K562 (cell line): ENCODE results near the gene CHCT1. TPM values are rescaled to one million over a fixed set of nuclear protein-coding genes. Genes with fewer than 3 reads are reported as not detected.

ENCODE experiments used
- CREB1 ChIP-seq, 2 experiments: sonication (generic) in 1 of 2; formaldehyde crosslinking in 1 of 2; IDR thresholded peaks; 2 replicates each; pipeline versions ENCODE4 v1.6.1 to v1.8.0; 2012 to 2022; ENCODE audit warnings: inconsistent platforms in 1 of 2, mild to moderate bottlenecking in 1 of 2, missing genetic modification reagents in 1 of 2, moderate library complexity in 1 of 2
- ETV1 ChIP-seq: fragments of 450-650 bp; conservative IDR thresholded peaks from 2 replicates; pipeline ENCODE4 v1.6.1; 2016; ENCODE audit warnings: missing genetic modification characterization, control low read depth, low read depth, missing compliant biosample characterization
- FOXP4 ChIP-seq: sonication (generic); formaldehyde crosslinking; IDR thresholded peaks from 2 replicates; pipeline ENCODE4 v1.8.0; 2022; ENCODE audit warnings: mild to moderate bottlenecking, missing genetic modification reagents, borderline replicate concordance
- GTF2E2 ChIP-seq: fragments of 200-800 bp; sonication (Bioruptor generic); IDR thresholded peaks from 2 replicates; pipeline ENCODE4 v1.6.1; 2016; ENCODE audit warnings: missing genetic modification characterization, missing compliant biosample characterization
- KAT2B ChIP-seq: IDR thresholded peaks from one replicate; pipeline ENCODE4 v1.6.1; 2012; ENCODE audit warnings: low read depth, mild to moderate bottlenecking, control low read depth, inconsistent platforms, low read length, moderate library complexity
- MCM7 ChIP-seq, 2 experiments: fragments of 450-650 bp; IDR thresholded peaks; 2 replicates each; pipeline ENCODE4 v1.6.1; 2016 to 2018
- PHTF2 ChIP-seq: fragments of 250-450 bp; sonication (Bioruptor Pico); IDR thresholded peaks from 2 replicates; pipeline ENCODE4 v1.5.0; 2021; ENCODE audit warnings: mild to moderate bottlenecking
- POLR2B ChIP-seq: fragments of 450-650 bp; IDR thresholded peaks from 2 replicates; pipeline ENCODE4 v1.6.1; 2018; ENCODE audit warnings: low read depth; ENCODE audit not compliant: partially characterized antibody
- RUNX1 ChIP-seq: sonication (generic); IDR thresholded peaks from 2 replicates; pipeline ENCODE4 v1.6.1; 2016; ENCODE audit warnings: antibody characterized with exemption, low read depth
- SMAD4 ChIP-seq: fragments of 250-450 bp; sonication (Bioruptor Pico); conservative IDR thresholded peaks from 2 replicates; pipeline ENCODE4 v1.8.0; 2021; ENCODE audit warnings: inconsistent platforms, mild to moderate bottlenecking, moderate library complexity
- SREBF2 ChIP-seq: sonication (generic); formaldehyde crosslinking; IDR thresholded peaks from 2 replicates; pipeline ENCODE4 v1.4.0; 2020; ENCODE audit warnings: mild to moderate bottlenecking, missing genetic modification reagents
- VEZF1 ChIP-seq: fragments of 200-800 bp; sonication (Bioruptor generic); IDR thresholded peaks from 2 replicates; pipeline ENCODE4 v1.6.1; 2017; ENCODE audit warnings: missing genetic modification characterization, missing compliant biosample characterization
- ZNF232 ChIP-seq: sonication (generic); formaldehyde crosslinking; IDR thresholded peaks from 2 replicates; pipeline ENCODE4 v1.8.0; 2022; ENCODE audit warnings: mild to moderate bottlenecking, missing genetic modification reagents
- ZNF263 ChIP-seq: sonication (generic); formaldehyde crosslinking; IDR thresholded peaks from 2 replicates; pipeline ENCODE4 v1.8.0; 2022; ENCODE audit warnings: mild to moderate bottlenecking, missing genetic modification reagents, borderline replicate concordance
- ZNF57 ChIP-seq: fragments of 450-650 bp; formaldehyde crosslinking; IDR thresholded peaks from 2 replicates; pipeline ENCODE4 v1.4.0; 2020; ENCODE audit warnings: mild to moderate bottlenecking, moderate library complexity
- polyA plus RNA-seq, 8 experiments: library from polyadenylated mRNA; depleted of rRNA in 4 of 8; stranded (reverse) in 5 of 8; unstranded in 3 of 8; fragments of >200 nt; fragmentation: Nextera tagmentation in 2 of 8; fragmentation: Illumina TruSeq in 1 of 8; extraction: Ambion mirVana in 2 of 8; extraction: Trizol in 1 of 8; gene quantifications; 2 replicates each; pipeline versions ENCODE4 v1.2.1 to v1.2.3, GENCODE V29; 2011 to 2014; ENCODE audit warnings: inconsistent platforms in 1 of 8, missing spikeins in 1 of 8
- total RNA-seq, 7 experiments: library from RNA; depleted of rRNA in 6 of 7; stranded (reverse); fragments of >200 nt in 6 of 7; fragmentation: Illumina TruSeq in 2 of 7; extraction: Trizol in 2 of 7; gene quantifications; 2 replicates each; pipeline versions ENCODE4 v1.2.1 to v1.2.3, GENCODE V29; 2011 to 2021; ENCODE audit warnings: low replicate concordance in 1 of 7
- TF ChIP-seq, protein P1 (sequence below): sonication (generic); formaldehyde crosslinking; IDR thresholded peaks from 2 replicates; pipeline ENCODE4 v1.4.0; 2020; ENCODE audit warnings: mild to moderate bottlenecking, missing genetic modification reagents

CHCT1 gene
- total and polyA plus RNA-seq, 9 of the 15 experiments (the other 6 are each of a cell fraction or from before 2014, with no cell fraction given) = not detected

DNA sequence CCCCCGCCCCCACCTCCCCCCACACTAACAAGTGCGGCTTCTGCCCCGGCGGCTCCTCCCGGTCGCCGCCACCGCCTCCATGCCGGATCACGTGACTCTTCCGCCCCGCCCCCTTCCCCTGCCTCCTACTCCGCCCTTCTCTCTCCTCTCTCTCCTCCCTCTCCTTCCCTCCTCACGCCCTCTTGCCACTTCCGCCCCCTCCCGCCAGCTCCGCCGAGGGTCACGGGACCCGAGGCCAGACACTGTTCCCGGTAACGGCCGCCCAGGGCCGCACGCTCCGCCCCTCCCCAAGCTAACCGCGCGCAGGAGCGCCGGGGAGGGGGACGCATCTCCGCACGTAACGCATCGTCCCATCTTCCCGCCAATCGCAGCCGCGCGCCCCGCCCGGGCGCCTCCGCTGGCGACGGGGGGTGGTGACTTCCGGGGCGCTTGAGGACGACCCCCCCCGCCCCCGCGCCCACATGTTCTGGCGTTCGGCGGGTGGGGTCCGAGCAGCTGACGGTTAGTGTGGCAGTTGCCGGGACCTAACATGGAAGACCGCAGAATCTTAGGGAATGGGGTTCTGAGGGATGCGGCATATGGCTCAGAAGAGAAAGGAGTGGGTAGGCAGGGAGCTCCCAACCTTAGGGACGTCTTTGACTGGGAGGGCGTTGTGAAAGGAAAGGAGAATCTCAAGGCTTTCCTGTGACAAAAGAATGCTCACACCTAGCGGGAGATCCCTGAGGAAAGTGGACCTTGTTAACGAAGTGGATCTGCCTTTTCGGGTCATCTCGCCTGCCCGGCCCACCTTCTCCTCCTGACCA, 30.0 kb upstream of the CHCT1 start, which contains the start of gene USP32 (continued):
- no peak for TF ChIP-seq ZNF232
- no peak for TF ChIP-seq MCM7 (IDR thresholded peaks at IDR 0.05)
- TF ChIP-seq, protein P1, sequence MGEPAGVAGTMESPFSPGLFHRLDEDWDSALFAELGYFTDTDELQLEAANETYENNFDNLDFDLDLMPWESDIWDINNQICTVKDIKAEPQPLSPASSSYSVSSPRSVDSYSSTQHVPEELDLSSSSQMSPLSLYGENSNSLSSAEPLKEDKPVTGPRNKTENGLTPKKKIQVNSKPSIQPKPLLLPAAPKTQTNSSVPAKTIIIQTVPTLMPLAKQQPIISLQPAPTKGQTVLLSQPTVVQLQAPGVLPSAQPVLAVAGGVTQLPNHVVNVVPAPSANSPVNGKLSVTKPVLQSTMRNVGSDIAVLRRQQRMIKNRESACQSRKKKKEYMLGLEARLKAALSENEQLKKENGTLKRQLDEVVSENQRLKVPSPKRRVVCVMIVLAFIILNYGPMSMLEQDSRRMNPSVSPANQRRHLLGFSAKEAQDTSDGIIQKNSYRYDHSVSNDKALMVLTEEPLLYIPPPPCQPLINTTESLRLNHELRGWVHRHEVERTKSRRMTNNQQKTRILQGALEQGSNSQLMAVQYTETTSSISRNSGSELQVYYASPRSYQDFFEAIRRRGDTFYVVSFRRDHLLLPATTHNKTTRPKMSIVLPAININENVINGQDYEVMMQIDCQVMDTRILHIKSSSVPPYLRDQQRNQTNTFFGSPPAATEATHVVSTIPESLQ = peak; percentile 90; the same call in 1 of the 2 replicates
- peak; percentile 84; the same call in 1 of the 2 replicates for TF ChIP-seq GTF2E2 (tag)
- TF ChIP-seq VEZF1 = peak; percentile 100
- peak; percentile 49; the same call in 1 of the 2 replicates for TF ChIP-seq SREBF2 (CRISPR knock-in tag)
- peak; percentile 95 for TF ChIP-seq SMAD4 (CRISPR knock-in tag)
- TF ChIP-seq ZNF263 (CRISPR knock-in tag) = peak; percentile 4; the same call in 1 of the 2 replicates
- TF ChIP-seq FOXP4 = peak; percentile 48; the same call in 1 of the 2 replicates
- no peak for TF ChIP-seq PHTF2 (CRISPR knock-in tag)
- peak; percentile 91 for TF ChIP-seq POLR2B
- TF ChIP-seq ETV1 (tag) = peak; percentile 97
- no peak for TF ChIP-seq ZNF57 (CRISPR knock-in tag)
- TF ChIP-seq CREB1 (IDR thresholded peaks at IDR 0.05) = peak; percentile 85
- TF ChIP-seq CREB1 (CRISPR knock-in tag; IDR thresholded peaks at IDR 0.05) = peak; percentile 86
- no peak for TF ChIP-seq RUNX1
- TF ChIP-seq KAT2B = no peak
